HG02885 (cell line): Measurements from ENCODE around the gene RUNX1.

Experiments
- ATAC-seq: cut with Tn5 transposase; IDR thresholded peaks from one replicate; pipeline ENCODE4 v1.9.1; 2021; ENCODE audit warnings: mild to moderate bottlenecking; ENCODE audit not compliant: unreplicated experiment, poor library complexity

Gene RUNX1

GRCh38 chr21:35039595-35040289, 9.4 kb downstream of the RUNX1 start:
- ATAC-seq, result no peak

GRCh38 chr21:35038772-35039319, 10.3 kb downstream of the RUNX1 start:
- ATAC-seq, result no peak

DNA sequence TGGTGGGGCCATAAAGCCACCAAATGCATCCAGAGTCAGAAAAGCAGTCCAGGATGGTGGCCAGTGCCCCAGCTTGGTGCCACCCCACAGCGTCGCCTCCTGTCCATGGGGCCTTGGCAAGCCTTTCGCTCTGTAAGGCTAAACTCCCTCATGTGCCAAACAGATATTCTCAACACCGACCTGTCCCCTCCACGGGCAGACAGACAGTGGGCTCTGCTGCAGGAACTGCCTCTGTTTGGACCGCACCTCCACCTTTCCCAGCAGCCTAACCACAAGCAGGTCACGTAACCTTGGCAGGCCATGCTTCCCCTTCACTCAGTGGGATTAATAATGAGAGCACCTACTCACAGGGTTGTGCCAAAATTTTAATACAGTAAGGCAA, 11.7 kb downstream of the RUNX1 start:
- ATAC-seq, result no peak

DNA sequence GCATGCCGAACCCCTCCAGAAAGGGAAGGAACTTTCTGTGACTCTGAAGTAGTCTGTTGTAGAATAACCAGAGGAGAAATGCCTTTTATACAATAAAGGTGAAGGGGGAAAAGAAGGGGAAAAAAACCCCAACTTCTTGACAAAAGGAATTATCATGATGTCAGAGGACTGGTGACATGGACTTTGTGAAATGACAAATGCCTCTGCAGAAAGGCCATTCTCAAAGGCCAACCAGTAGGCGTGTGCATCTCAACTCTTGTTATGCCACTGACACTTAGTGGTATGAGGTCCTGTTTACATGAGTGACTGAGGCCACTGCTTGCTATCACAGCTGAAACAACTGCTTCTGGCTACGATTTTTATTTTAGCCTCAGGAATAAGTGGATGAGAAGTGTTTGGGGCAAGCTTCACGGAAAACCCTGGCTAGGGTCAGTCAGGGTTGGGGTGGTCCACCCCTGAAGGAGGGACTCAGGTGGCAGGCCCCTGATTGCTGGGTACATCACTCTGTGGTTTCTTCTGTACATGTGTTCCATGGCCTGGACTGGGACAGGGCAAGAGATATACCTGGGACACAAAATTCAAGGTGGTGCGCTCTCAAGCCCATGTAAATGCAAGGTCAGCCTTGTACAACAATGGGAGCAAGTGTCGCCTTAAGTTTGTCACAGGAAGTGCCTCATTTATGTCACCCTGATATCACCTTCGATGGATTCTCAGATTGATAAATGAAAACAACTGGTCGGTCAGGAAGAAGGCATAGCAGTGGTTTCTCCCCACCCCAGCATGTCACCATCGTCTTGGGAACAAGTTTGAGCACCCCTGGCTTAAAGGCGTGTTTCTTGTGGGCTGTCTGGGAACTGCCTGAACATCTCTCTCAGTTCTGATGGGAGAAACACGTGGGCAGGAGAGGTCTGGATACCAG, 12.4 kb downstream of the RUNX1 start:
- no peak for ATAC-seq

DNA sequence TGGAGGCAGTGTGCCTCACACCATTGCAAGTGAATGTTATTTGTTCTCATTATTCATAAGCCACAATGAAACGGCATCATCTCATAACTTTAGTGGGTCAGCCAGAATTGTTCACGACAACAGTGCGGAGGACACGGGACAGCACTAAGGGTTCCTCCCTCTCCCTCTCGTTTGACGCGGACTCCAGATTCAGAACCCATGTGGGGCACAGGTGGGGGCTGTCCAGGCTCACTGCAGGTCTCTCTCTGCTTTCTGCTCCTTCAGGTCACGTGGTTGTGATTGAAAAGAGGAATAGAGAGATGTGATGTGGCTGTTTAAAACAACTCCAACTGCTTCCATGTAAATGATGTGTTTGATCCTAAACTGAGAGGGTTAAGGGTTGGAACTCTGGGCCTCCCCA, 13.5 kb downstream of the RUNX1 start:
- ATAC-seq, result no peak

DNA sequence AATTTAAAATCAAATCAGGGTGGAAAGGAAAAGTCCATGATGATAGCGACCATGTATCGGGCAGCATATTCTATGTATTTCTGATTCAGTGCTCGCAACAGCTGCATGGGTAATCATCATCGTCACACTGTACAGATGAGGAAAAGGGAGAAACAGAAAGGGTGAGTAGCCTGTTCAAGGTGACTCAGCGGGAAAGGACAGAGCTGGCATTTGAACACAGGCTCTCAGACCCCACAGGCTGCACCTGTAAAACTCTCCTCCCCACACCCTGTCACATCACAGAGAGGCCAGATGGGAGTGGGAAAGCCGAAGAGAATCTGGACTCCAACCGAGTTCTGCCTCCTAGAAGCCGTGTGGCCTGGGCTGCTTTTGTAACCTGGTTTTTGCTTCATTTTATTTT, 14.0 kb downstream of the RUNX1 start:
- ATAC-seq, result no peak

DNA sequence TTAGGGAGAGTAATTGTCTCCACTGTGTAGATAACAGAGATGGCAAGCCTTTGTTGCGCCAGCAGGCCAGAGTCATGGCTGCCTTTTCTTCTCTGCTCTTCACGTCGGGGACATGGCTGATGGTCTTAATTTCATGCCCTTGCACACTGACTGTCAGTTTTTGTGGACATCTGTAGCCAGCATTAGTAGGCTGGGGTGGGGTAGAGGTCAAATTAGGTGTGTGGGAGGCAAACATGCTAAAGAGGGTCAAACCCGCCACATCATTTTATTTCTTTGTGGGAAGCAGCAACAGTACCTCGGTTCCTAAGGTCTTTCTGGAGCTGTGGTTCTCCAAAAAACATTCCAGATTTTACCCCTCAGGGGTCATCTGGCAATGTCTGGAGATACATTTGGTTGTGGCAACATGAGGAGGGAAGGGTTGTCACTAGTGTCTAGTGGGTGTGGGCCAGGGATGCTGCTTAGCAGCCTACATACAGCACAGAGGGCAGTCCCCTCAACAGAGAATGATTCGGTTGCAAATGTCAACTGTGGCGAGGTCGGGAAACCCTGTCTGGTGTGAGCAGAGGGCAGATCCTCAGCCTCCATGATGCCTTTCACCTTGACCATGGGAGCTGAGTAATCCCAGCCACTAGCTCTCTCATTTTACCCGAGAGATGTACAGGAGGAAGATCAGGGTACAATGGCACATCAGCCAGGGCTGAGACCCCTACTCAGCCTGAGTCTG, 14.7 kb downstream of the RUNX1 start:
- no peak for ATAC-seq

DNA sequence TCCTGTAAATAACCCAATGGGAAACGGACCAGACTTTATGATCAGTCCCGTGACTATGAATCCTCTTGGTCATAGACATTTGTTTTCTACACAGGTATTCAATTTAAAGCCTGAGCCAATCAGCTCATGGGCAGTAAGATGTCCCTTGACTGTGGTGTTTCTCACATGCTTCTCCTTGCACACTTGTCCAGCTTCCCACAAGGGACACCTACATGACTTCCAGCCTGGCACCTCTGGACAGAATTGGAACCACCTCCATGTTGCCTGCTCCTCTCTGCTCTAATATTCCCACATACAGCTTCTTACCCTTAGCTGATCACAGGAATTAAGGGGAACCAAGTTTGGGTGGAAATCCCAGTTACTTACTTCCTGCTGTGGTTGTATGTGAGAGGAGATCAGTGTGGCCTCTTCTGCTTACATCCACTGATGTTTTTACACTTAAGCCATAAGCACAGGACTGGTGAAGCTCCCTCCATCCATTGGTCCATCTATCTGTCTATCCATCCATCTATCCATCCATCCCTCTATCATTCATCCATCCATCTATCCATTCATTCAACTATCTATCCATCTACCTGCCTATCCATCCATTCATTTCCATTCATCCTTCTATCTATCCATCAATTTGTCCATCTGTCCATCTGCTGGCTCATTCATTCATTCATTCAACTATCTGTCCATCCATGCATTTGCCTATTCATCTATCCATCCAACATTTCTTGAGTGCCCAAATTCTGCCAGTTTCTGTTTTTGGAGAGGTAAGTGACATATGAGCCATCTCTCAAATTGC, 16.4 kb downstream of the RUNX1 start:
- no peak for ATAC-seq

GRCh38 chr21:35028451-35028978, 20.6 kb downstream of the RUNX1 start:
- no peak for ATAC-seq

GRCh38 chr21:35027563-35028450, 21.3 kb downstream of the RUNX1 start:
- ATAC-seq, result no peak

DNA sequence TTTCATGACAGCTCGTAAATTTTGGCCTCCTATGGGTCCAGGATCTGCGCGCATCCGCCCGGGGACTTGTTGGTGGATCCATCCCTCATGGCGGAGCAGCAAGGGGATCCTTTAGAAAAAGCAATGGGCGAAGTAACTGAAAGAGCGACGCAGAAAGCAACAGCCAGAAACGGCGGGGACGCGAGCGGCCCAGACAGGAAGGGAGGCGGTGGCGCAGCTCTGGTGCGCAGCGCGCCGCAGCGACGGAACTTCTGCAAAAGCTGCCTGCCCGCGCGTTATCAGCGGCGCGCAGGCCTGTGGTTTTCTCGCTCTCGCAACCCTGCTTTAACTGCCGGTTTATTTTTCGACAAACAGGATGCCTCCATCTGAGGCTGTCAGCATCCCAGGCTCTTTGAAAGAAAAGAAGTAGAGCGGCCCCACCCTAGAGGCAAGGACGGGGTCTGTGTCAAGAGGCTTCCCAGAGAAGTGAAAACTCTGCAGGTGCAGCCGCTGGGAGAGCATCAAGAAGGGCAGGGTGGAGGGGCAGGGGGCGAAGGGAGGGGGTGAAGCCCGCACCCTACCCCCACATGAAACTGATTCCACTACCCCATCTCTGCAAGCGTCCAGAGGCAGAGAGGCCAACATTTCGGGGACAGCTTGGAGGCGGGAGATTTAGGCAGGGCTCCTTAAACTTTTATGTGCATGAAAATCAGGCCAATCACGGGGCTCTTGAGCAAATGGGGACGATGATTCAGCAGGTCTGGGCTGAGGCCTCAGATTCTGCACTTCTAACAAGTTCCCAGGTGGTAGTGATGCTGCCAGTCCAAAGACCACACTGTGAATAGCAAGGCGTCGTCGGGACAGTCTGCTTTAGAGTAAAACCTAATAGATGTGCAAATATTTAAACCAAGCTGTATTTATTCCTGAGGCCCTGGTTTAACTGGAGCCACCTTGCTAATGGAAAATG, 22.2 kb downstream of the RUNX1 start:
- peak; percentile 85 for ATAC-seq

DNA sequence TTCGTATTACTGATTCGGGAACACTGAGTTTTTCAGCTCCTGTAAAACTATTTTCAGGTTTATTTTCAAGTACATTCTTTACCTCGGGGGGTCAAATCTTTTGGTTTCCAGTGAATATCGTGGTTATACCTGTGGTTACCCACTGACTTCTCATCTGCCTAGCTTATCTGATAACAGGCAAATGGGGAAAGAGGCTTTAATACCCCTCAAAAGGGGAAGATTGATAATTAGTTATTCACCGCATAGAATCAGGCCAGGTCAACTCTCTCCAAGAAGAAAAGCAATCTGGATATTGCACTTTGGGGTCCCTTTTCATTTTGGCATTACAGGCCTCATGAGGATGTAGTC, 23.0 kb downstream of the RUNX1 start:
- ATAC-seq, result no peak

GRCh38 chr21:35025206-35026152, 23.6 kb downstream of the RUNX1 start:
- no peak for ATAC-seq

DNA sequence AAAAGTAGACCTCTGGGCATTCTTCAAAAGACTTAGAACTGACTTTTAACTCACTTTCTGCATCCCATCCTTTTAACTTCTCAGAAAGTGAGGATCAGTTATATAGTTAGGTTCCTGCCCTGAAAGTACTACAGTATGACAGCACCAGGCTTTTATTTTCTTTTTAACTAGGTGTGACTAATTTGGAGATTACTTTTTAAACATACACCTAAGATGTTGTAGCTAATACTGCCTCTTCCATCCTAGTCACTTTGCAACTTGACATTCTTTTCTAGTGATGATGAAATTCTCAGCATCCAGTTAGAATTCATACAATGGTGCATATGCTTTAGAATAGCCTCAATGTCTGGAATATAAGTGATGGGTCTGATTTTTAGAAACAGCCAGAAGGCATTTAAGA, 24.6 kb downstream of the RUNX1 start:
- ATAC-seq, result no peak

DNA sequence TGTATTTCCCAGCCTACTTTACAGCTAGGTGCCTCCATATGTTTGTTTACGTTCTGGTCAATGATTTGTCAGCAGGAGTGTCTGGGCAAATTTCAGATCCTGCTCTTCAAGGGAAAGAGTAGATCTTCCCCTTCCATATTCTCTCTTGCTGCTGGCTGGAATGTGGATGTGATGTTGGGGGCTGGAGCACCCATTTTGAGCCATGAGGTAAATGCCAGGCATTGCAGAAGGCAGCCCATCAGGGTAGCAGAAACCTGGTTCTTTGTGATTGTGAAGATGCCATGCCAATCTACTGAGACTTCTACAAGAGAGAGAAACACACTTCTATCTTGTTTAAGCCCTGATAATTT, 25.1 kb downstream of the RUNX1 start:
- no peak for ATAC-seq

- ATAC-seq, result no peak
Observed at GRCh38 chr21:35023396-35024070, 25.6 kb downstream of the RUNX1 start.
